NCI-H510A (cell line): ENCODE results near the gene BMPER.

ENCODE experiments used
- DNase-seq: peaks from one replicate; lab custom pipeline; 2025; lab: John Stamatoyannopoulos, UW

Gene BMPER

GRCh38 chr7:34093276-34093675, 187.9 kb downstream of the BMPER start:
- no peak for DNase-seq

GRCh38 chr7:34096198-34096651, 190.9 kb downstream of the BMPER start:
- no peak for DNase-seq

- DNase-seq = no peak
Observed at GRCh38 chr7:34096777-34097176, 191.4 kb downstream of the BMPER start.

- no peak for DNase-seq
Observed at GRCh38 chr7:34100661-34101060, 195.3 kb downstream of the BMPER start.

- no peak for DNase-seq
Observed at GRCh38 chr7:34104115-34104514, 198.8 kb downstream of the BMPER start.

GRCh38 chr7:34104992-34105391, 199.7 kb downstream of the BMPER start:
- DNase-seq = no peak

GRCh38 chr7:34107276-34107675, 201.9 kb downstream of the BMPER start:
- no peak for DNase-seq

GRCh38 chr7:34108165-34108564, 202.8 kb downstream of the BMPER start:
- no peak for DNase-seq

- no peak for DNase-seq
Observed at GRCh38 chr7:34109936-34110780, 204.8 kb downstream of the BMPER start.

GRCh38 chr7:34111031-34111430, 205.7 kb downstream of the BMPER start:
- no peak for DNase-seq

- no peak for DNase-seq
Observed at GRCh38 chr7:34115503-34115902, 210.2 kb downstream of the BMPER start.

GRCh38 chr7:34117573-34117972, 212.2 kb downstream of the BMPER start:
- DNase-seq = no peak

- DNase-seq = no peak
Observed at GRCh38 chr7:34121366-34121765, 216.0 kb downstream of the BMPER start.

GRCh38 chr7:34123316-34123715, 218.0 kb downstream of the BMPER start:
- DNase-seq = no peak

GRCh38 chr7:34124765-34125164, 219.4 kb downstream of the BMPER start:
- no peak for DNase-seq

- no peak for DNase-seq
Observed at GRCh38 chr7:34128762-34129161, 223.4 kb downstream of the BMPER start.

GRCh38 chr7:34130558-34131295, 225.4 kb downstream of the BMPER start:
- DNase-seq = no peak

GRCh38 chr7:34131371-34131770, 226.0 kb downstream of the BMPER start:
- DNase-seq = no peak

- no peak for DNase-seq
Observed at GRCh38 chr7:34133356-34133982, 228.1 kb downstream of the BMPER start.

GRCh38 chr7:34133983-34134782, 228.8 kb downstream of the BMPER start:
- peak; percentile 13 for DNase-seq

- no peak for DNase-seq
Observed at GRCh38 chr7:34135924-34136323, 230.6 kb downstream of the BMPER start.

- DNase-seq = no peak
Observed at GRCh38 chr7:34136698-34137097, 231.4 kb downstream of the BMPER start.
